NCI-H774 (cell line): Measurements from ENCODE around the gene ZSCAN26.

Source experiments
- DNase-seq: peaks from one replicate; lab custom pipeline; 2025; lab: John Stamatoyannopoulos, UW

Gene ZSCAN26

DNA sequence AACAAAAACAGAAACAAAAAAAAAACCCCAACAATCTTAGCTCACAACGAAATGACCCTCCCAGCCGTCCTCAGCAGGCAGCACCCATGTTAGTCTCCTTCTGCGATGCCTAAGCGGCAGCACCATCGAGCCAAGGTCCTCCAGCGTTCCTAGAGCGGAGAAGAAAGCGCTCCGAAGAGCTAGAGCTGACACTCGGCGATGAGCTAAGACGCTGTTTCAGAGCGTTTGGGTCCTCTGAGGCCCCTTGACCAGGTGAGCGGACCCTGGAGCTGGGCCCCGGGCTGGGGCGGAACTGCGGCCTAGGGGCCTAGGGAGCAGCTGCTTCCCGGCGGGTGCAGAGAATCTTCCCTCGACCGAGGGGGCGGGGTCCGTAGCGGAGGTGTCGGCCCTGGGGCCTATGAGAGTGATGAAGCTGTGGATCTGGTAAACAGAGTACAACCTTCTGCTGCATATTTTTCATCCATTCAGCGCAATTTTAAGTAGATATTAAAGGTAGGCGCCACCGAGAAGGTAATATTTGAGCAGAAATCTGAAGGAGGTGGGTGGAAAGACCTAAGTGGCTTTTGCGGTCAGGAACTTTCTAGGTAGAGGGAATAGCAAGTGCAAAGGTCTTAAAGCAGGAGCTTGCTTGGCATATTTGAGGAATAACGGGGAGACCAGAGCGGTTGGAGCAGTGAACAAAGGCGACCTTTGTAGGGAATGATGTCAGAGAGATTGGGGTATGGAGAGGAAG is at the start of gene ZSCAN26:
ZSCAN26 (plus strand) TSS at position 182 of the 733 bp plus-strand sequence. CDS start 4,777 bp downstream, outside the sequence.
- DNase-seq: peak; percentile 72

DNA sequence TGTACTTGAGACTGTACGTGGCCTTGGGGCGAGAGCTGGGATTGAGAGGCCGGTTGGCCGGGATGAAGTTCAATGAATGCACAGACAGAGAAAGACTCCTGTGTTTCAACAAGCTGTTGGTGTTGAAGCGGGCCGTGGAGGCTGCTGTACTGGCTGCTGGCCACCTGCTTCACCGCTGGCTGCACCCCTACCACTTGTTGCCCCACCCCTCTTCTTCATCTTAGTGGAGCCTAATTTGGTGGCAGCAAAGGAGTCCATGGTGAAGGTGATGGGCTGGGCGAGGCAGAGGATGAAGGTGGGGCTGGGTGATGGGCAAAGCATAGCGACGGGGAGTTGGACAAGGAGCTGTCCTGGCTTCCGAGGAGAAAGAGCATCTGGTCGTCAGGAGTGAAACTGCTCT is 49.1 kb upstream of the ZSCAN26 start:
- DNase-seq: no peak

DNA sequence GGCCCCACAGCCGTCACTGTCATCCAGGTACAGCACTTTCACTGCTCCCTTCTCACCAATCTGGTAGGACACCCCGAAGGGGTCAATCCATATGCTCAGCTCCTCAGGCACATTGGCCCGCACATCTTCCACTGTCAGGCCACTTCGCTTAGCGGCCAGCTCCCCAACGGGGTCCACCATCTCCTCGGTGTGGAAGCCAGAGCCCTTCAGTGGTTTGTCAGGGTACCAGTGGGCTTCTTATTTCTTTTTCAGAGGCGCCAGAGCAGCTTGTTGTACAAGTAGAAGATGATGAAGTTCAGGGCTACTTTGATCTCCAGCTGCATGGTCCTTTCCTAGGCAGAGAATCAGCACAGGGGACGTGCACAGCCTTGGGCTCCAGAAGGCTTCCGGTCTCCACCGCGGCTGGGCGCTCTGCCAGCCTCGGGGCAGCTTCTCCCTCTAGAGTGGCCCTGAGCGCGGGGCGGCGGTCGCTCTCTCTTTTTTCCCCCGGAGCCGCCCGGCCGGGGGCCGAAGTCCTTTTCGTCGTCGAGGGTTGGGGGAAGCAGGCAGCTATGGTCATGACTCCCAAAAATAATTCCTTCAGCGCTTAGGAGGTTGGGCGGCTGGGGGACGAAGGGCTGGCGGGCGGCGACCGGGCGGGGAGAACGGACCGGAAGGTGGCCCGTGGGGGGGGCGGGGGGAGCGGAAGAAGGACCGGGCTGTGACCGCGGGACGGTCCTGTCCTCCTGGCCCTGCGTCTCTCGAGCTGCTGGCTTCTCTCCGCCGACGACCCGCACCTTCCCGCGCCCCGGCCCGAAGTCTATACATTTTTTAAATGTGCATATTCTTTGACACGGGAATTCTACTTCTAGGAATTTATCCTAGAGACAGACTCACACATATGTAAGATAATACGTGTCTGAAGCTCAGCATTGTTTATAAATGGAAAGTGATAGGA is 48.4 kb upstream of the ZSCAN26 start:
- DNase-seq: peak; percentile 70

DNA sequence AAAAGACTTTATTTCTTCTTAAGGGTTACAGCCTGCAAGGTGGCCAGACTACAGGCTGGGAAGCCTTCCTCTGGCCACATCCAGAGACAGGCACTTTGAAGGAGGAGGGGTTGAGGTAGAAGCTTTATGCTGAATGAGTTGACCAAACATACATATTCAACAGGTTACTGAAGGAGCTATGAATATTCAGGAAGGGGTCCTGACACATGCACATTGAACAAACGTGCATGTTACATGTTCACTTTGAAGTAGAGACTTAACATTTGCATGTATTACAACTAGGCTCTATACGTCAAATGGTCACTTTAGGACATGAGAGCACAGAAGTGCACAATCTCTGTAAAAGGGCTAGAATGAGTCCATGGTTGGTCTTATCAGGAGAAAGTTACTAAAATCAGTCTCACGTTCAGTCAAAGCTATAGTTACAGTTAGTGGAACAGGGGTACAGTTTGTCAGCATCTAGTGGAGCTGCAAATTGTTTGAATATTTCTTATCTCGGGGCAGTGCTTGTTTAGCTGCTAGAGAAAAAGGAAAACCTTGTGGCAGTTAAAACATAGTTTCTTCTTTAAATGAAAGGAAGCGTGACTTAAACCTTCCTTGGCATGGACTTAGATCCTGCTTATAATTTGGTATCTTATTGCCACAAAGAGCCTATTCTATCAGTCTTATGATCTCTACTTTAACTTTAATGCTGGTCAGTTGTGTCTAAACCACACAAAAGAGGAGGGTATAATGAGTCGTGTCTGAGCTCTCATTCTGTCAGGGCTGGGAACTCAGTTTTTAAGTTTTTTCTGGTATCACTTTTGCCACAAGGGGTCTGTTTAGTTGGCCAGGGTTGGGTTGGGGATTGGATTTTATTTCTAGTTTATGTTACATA is 46.4 kb upstream of the ZSCAN26 start:
- no peak for DNase-seq

DNA sequence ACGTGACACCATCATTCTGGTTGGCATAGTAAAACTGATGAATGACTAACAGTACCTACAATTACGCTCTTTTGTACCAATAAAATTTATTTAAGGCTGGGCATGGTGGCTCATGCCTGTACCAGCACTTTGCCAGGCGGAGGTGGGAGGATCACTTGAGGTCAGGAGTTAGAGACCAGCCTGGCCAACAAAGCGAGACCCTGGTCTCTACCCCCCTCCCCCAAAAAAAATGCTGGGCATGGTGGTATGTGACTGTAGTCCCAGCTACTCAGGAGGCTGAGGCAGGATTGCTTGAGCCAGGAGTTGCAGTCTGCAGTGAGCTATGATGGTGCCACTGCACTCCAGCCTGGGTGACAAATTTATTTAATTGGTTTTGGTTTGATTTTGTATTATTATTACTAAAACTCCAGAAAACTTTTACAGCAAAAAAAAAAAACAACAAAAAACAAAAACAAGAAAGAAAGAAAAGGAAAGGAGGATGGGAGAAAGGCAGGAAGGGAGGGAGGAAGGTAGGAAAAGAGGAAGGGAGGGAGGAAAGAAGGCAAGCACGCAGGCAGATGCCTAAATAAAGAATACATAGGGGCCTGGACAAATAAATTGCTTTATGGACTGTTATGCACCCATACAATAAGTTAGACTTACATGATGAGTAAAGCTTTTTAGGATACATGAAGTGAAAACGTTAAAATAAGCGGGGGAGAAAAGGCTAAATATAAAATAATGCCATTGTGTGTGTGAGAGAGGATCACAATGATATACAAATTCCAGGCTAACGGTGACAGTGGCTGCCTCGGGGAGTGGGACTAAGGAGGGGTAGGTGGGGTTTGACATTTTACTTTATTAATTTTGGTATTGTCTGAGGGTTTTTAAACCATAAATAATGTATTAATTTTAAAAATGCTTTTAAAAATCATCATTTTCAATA is 42.5 kb upstream of the ZSCAN26 start:
- no peak for DNase-seq

DNA sequence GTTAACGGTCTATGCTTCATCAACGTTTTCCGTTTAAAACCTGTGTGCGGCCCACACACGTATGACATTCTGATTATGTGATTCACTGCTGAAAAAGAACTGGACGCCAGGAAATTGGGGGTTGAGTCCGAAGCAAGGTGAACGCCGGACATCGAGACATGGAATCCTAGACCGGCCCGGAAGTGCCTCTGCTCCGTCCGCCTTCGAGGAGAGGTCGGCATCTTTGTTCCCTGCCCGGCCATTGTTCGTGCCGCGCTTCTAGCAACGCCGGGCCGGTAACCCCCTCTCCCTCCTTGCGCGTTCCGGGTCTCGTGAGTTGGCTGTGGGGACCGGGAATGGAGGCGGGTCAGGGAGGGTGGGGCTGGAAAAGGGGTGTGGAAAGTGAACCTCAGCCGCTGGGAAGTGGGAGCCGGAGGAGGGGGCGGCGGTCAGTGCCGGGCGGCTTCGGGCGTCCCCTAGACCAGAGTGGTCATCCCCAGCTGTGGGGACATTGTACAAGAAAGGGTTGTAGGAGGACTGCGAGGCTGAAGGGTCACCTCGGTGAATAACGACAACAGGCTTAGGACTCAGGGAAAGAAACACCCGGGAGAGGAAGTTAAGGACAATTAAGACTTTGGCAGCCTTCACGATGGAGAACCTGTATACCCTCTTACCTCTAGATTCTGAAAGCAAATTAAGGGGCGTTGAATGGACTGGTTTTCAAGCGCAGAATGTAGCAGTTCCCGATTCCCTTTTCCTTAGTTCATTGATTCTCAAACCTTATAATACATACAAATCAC is 41.7 kb upstream of the ZSCAN26 start, which contains the start of gene ZSCAN9:
ZSCAN9 (plus strand) TSS at position 220 of the 779 bp plus-strand sequence. CDS start 1,810 bp downstream, outside the sequence.
- DNase-seq: peak; percentile 82

DNA sequence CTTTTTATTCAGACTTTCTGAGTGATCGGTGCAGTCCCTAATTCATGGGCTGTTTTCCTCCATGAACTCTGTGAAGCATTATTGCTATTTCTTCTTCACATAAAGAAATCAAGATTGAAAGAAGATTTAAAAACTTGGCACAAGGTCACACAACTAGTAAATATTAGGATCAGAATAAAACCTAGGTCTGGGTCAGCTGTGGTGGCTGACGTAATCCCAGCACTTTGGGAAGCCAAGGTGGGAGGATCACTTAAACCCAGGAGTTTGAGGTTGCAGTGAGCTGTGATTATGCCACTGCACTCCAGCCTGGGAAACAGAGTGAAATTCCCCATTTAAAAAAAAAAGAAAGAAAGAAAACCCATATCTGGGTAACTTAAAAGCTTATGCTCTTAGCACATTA is 40.5 kb upstream of the ZSCAN26 start:
- no peak for DNase-seq

DNA sequence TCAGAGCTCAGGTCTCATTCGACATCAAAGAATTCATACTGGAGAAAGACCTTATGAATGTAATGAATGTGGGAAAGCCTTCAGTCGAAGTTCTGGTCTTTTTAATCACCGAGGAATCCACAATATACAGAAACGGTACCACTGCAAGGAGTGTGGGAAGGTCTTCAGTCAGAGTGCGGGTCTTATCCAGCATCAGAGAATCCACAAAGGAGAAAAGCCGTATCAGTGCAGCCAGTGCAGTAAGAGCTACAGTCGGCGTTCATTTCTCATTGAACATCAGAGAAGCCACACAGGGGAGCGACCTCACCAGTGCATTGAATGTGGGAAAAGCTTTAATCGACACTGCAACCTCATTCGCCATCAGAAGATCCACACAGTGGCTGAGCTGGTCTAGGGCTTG is 34.2 kb upstream of the ZSCAN26 start:
- no peak for DNase-seq

DNA sequence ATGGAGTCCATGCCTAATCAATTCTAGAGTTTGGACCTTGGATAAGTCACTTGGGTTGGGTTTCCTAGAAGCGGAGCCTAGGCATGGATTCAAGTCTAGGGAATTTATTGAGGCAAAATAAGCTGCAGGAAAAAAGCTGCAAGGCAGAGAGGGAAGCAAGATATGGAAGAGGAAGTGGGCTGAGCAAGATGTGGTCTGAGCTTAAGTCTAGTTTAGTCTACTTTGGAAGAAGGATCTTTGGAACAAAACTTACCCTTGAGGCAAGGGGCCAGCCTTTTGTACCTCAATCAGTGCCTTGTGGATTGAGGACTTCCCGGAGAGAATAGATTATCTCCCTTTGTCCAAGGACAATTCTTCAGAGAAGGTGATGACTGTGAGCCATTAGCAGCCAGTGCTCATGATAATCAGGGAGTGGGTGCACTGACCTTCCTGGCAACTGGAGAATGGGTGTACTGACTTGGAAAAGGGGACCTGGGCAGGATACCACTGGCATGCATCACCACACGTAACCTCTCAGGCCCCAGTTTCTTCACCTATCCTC is 31.0 kb upstream of the ZSCAN26 start:
- DNase-seq: no peak

DNA sequence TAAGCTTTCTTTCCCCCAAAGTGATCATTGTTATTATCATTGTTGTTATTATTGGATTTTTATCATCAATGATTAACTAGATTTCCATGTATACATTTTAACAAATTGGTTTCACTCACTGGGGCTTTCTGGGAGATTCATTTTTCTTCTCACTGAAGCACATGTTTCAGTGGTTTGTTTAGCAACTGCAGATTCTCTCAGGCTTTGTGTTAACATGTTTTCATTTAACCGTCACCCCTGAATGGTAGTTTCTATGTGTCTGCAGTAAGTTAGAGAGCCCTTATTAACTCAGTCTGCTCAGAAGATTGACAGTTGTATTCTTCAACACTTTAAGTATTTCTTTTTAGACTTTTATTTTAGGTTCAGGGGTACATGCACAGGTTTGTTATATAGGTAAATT is 27.3 kb upstream of the ZSCAN26 start:
- DNase-seq: no peak

DNA sequence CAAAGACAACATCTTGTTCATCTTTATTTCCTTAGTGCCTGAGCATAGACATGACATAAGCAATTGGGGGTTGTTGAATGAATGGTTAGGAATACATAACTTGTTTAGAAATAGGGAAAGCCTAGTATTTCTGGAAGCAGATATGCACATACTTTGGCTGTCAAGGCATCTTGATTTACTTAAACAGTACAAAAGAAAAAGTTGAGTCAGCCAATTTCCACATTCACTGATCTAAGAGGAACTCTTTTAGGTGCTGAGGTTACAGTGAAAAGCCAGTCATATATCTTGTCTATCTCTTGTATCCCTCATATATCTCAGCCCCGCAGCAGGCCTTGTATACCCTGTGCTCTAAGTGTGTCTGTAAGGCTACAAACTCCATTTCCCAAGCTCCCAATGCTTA is 26.5 kb upstream of the ZSCAN26 start:
- DNase-seq: no peak

DNA sequence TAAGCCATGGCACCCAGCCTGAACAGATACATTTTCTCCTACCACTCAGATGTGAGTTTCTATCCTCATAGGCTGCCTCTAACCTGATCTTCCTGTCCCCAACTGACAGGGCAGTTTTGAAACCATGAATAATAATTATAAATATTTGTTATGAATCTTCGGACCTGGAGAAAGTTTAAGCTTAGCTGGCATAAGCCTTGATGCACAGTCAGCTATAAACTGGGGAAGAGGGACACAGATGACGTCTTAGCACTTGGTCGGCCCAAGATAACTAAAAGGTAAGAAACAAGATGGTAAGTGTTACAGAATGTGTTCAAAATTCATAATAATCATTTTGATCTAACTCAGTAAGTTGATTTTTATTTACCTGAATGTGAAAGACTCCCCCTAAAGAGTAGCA is 23.0 kb upstream of the ZSCAN26 start:
- DNase-seq: no peak

DNA sequence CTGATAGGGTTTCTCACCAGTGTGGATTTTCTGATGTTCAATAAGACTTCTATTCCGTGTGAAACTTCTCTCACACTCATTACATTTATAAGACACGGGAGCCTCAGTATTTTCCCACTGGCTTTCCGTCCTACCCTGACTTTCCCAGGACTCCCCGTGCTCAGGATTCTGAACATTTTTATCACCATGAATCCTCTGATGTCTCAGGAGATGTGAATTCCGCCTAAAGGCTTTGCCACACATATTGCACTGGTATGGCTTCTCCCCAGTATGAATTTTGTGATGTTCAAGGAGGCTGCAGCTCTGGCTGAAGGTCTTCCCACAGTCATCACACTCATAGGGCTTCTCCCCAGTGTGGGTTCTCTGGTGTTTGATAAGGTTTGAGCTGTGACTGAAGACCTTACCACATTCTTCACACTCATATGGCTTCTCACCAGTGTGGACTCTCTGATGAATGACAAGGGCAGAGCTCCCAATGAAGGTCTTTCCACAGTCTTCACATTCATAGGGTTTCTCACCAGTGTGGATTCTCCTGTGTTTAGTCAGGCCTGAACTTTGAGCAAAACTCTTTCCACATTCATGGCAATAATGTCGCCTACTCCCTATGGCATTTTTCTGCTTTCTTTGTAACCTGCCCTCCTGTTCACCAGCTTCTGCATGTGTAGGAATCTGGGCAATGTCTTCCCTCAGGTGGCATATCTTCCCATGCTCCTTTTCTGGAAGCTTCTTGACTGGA is 21.6 kb upstream of the ZSCAN26 start:
- no peak for DNase-seq

DNA sequence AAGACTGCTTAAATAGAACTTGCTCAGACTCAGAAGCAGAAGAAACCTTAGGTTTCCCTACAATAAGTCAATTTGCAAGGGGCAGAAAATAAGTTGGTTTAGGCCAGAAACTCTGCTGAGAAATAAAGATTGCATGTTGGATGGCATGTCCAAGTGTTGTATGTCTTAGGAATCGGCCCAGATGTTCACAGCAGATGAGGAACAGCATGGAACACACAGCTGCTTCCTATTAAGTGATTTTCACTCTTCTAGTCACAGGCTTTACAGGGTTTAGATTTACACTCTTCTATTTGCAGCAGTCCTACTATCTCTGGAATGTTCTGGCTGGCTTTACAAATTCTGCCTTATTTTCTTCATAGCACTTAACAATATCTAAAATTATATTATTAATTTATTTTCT is 18.0 kb upstream of the ZSCAN26 start:
- DNase-seq: no peak

DNA sequence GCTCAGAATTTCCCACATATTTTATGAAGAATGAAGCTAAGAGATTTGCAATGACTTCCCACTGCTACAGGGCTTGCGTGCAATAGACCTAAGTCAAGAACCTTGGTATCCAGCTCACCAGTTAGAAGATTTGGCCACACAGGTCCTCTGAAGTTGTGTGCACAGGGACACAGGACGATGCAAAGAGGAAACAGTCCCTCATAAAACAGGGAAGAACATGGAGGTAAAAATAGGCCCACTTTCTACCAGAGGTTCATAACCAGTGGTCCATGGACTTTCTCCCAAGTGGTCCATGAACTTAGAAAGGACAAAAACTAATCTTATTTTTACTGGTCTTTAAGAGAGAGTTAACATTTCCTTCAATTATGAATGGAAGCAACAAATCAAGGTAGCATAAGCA is 16.2 kb upstream of the ZSCAN26 start:
- no peak for DNase-seq

DNA sequence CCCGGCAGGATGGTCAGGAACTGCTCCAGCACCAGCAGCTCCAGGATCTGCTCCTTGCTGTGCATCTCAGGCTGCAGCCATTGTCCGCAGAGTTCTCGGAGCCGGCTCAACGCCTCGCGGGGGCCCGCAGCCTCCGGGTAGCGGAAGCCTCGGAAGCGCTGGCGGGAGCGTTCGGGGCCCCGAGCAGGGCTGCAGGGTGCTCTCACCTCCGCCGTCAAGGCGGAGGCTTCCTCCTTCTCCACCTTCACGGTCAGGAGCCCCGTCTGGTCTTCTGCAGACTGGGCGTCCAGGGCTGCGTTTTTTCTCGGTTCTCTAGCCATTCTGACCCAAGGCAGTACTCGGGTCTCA is 15.3 kb upstream of the ZSCAN26 start:
- DNase-seq: no peak

DNA sequence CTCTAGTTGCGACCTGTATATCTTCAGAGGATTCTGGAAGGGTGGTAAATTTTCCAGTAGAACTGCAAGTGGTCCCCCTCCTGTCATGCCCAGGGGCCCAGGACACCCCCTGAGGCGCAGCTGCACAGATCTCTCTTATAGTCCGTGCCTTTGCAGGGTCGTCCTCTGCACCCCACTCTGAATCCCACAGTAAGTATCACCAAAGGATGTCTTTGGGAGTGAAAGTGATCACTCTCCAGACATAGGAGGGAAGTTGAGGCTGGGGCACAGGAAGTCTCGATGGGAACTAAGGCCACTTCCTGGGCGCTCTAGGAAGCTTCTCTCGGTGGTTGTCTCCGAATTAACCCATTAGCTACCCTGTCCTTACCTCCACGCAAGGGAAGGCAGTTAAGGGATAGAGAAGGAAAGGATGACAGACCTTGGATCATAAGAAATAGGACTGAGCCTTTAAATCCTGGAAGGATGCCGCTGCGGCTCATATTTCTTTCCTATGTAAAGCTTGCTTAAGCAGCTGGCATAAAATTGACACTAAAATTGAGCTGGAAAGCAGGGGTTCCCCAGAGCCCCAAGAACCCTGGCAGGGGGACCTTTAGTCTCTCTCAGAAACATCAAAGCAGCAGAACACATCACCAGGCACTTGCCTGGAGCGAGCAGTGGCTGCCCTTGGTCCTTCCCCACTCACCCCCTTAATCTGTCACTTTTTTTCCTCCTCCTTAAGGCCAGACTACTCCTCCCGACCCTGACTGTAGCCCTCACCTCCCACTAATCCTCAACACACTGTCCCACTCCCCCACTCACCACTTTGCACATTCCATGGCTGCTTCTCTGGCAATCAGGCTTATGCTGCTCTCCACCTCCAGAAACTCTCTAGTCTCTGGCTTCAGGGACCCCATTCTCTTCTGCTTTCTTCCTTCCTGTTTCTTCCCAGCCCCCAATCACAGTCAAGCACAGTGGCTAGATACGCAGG is 14.7 kb upstream of the ZSCAN26 start, which contains the start of gene ZKSCAN4:
ZKSCAN4 (minus strand) TSS at position 261 of the 967 bp plus-strand sequence. CDS start 289 bp downstream, outside the sequence.
- DNase-seq: peak; percentile 81

DNA sequence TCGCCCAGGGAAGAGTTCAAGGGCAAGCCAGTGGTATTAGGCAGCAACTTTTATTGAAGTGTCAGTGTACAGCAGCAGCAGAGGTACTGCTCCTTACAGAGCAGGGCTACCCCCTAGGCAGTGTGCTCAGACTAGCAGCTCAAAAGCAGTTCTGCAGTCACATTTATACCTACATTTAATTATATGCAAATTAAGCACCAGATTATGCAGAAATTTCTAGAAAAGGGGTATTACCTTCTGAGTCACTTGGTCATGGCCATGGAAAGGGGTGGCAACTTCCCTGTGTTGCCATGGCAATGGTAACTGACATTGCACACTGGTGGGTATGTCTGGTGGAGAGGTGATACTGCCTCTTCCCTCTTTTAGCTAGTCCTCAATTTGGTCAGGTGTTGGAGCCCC is 12.8 kb upstream of the ZSCAN26 start:
- DNase-seq: no peak
